OCI-LY3 (cell line): ENCODE results near the gene SVEP1.

ENCODE experiments used
- H2AFZ ChIP-seq: fragments of 200-600, 300-600 bp; shearing (Covaris generic); 2 replicates; pipeline ENCODE4 v1.6.0; 2014; ENCODE audit warnings: antibody characterized with exemption, low read depth, low read length
- H3K27ac ChIP-seq: fragments of 200-600, 300-600 bp; sonication (generic); 2 replicates; pipeline ENCODE4 v1.5.1; 2014; ENCODE audit warnings: mild to moderate bottlenecking, low read length, moderate library complexity, mixed read lengths
- H3K27me3 ChIP-seq: fragments of 200-600, 300-600 bp; sonication (generic); 2 replicates; pipeline ENCODE4 v1.6.1; 2014; ENCODE audit warnings: low read depth, low read length, mixed read lengths
- H3K36me3 ChIP-seq: fragments of 200-600, 300-600 bp; sonication (generic); replicated peaks from 2 replicates; pipeline ENCODE3; 2014; ENCODE audit warnings: low read depth, low read length, mixed read lengths
- H3K4me1 ChIP-seq: fragments of 300-600, 200-600 bp; sonication (generic); 2 replicates; pipeline ENCODE4 v1.6.1; 2014; ENCODE audit warnings: low read length, mixed read lengths
- H3K4me2 ChIP-seq: fragments of 200-600, 300-600 bp; sonication (generic); 2 replicates; pipeline ENCODE4 v1.6.1; 2014; ENCODE audit warnings: low read length, mixed read lengths
- H3K4me3 ChIP-seq: fragments of 300-600, 200-600 bp; sonication (generic); 2 replicates; pipeline ENCODE4 v1.5.1; 2014; ENCODE audit warnings: antibody characterized with exemption, mild to moderate bottlenecking, low read length, moderate library complexity
- H3K79me2 ChIP-seq: fragments of 300-600, 200-600 bp; shearing (Covaris generic); 2 replicates; pipeline ENCODE4 v1.6.1; 2014; ENCODE audit warnings: mild to moderate bottlenecking, low read length, mixed read lengths
- H3K9ac ChIP-seq: fragments of 300-600, 200-600 bp; shearing (Covaris generic); 2 replicates; pipeline ENCODE4 v1.6.0; 2014; ENCODE audit warnings: mild to moderate bottlenecking, low read length, moderate library complexity
- H3K9me3 ChIP-seq: fragments of 200-600, 300-600 bp; shearing (Covaris generic); 2 replicates; pipeline ENCODE4 v1.6.1; 2014; ENCODE audit warnings: low read length, mixed read lengths; ENCODE audit not compliant: insufficient read depth
- H4K20me1 ChIP-seq: fragments of 200-600, 300-600 bp; sonication (generic); 2 replicates; pipeline ENCODE4 v1.6.1; 2016; ENCODE audit warnings: low read length, mixed read lengths; ENCODE audit not compliant: insufficient read depth
- EZH2phosphoT487 ChIP-seq: fragments of 200-600 bp; shearing (Covaris generic); IDR thresholded peaks from 2 replicates; pipeline ENCODE4 v1.6.1; 2018; ENCODE audit warnings: antibody characterized with exemption, mixed run types, low read depth
- TF ChIP-seq, protein P1 (sequence below): fragments of 200-600, 300-600 bp; sonication (generic); IDR thresholded peaks from 2 replicates; pipeline ENCODE4 v1.5.1; 2014; ENCODE audit warnings: antibody characterized with exemption, low read length, low read depth

The SVEP1 gene

DNA sequence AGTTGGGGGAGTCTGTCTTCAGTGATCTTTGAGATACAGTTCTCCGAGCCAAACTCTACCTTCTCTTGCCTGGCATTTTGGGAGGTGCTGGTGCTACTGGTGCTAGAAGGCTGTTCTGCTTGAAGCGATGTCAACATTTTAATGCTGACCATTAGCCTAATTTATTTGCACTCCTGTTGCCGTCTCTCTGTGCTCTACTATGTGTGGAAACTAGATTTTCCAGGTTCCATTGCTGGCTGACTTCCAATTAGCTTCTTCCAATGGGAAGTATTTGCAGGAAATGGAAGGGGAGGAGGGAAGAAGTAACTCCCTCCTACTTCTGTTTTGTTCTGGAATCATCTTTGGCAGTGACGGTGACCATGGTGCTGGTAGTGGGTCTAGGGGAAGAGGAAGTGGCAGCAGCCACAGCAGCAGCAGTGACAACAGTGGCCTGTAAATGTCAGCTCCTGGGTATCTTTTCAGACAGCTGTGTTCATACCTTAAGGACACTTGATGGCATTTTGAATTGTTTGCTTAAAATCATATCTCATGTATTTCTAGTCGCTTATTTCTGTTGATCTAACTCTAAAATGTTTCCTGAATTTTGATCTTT lies 249.8 kb downstream of the SVEP1 start:
- Histone ChIP-seq H3K4me3 (no peak overlapping the region), H3K4me2 (no peak overlapping the region), H3K27ac (no peak overlapping the region), H3K9me3 (no peaks in the 10 kb centered on the region; the same call in 1 of the 2 replicates), H3K27me3 (no peaks in the 10 kb centered on the region), H3K79me2 (no peaks in the 10 kb centered on the region), H3K9ac (no peak overlapping the region), H3K4me1 (peaks cover 20% of the 10 kb centered on the region), H2AFZ (peak overlapping the region; percentile 11; the same call in 1 of the 2 replicates), H4K20me1 (no peaks in the 10 kb centered on the region), H3K36me3 (peaks cover 6% of the 10 kb centered on the region)
- TF ChIP-seq, protein P1, sequence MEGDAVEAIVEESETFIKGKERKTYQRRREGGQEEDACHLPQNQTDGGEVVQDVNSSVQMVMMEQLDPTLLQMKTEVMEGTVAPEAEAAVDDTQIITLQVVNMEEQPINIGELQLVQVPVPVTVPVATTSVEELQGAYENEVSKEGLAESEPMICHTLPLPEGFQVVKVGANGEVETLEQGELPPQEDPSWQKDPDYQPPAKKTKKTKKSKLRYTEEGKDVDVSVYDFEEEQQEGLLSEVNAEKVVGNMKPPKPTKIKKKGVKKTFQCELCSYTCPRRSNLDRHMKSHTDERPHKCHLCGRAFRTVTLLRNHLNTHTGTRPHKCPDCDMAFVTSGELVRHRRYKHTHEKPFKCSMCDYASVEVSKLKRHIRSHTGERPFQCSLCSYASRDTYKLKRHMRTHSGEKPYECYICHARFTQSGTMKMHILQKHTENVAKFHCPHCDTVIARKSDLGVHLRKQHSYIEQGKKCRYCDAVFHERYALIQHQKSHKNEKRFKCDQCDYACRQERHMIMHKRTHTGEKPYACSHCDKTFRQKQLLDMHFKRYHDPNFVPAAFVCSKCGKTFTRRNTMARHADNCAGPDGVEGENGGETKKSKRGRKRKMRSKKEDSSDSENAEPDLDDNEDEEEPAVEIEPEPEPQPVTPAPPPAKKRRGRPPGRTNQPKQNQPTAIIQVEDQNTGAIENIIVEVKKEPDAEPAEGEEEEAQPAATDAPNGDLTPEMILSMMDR, result no peak
- TF ChIP-seq EZH2phosphoT487, result no peak

DNA sequence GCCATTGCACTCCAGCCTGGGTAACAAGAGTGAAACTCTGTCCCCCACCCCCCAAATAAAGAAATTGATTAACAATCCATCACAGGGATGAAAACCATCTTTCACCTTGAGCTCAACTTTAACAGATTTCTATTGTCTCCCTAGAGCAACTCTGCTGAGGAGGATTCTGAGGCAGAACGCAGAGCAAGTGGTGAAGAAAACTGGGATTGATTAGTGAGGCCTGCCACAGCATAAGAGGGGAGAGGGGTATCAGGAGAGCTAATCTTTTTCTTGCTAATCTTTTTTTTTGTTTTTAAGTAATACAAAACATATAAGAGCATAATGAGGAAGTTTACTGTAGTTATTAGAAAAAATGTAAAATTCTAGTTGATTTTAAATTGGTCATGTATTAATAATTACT lies 250.8 kb downstream of the SVEP1 start:
- Histone ChIP-seq H3K4me2 (no peak overlapping the region), H3K27me3 (no peaks in the 10 kb centered on the region), H3K9me3 (no peaks in the 10 kb centered on the region; the same call in 1 of the 2 replicates), H3K4me3 (no peak overlapping the region), H3K79me2 (no peaks in the 10 kb centered on the region), H3K36me3 (peaks cover 6% of the 10 kb centered on the region), H2AFZ (no peak overlapping the region), H3K27ac (no peak overlapping the region), H4K20me1 (no peaks in the 10 kb centered on the region), H3K4me1 (peaks cover 10% of the 10 kb centered on the region), H3K9ac (no peak overlapping the region)
- TF ChIP-seq EZH2phosphoT487, result no peak
- TF ChIP-seq, protein P1, result no peak

DNA sequence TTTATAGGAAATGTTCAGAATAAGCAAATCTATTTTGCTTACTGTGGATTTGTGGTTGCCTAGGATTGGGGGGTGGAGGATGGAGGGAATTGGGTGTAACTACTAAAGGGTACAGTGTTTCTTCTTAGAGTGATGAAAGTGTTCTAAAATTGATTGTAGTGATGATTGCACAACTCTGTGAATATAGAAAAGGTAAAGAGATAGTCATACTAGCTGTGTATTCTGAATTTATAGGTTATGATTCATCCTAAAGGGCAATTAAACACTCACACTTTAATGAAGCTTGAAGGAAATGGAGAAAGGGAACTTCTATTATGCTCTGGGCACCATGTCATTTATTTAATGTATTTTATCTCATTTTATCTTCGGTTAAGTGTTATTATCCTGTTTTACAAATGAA lies 251.8 kb downstream of the SVEP1 start:
- peaks cover 5% of the 10 kb centered on the region; the same call in 1 of the 2 replicates for H3K4me1 ChIP-seq
- no peaks in the 10 kb centered on the region for H4K20me1 ChIP-seq
- no peak overlapping the region for H3K4me2 ChIP-seq
- no peak overlapping the region for H3K27ac ChIP-seq
- H2AFZ ChIP-seq, result no peak overlapping the region
- H3K36me3 ChIP-seq, result peaks cover 6% of the 10 kb centered on the region
- no peak overlapping the region for H3K9ac ChIP-seq
- no peaks in the 10 kb centered on the region for H3K79me2 ChIP-seq
- TF ChIP-seq, protein P1, result no peak
- no peak for TF ChIP-seq EZH2phosphoT487
- H3K27me3 ChIP-seq, result no peaks in the 10 kb centered on the region
- no peaks in the 10 kb centered on the region; the same call in 1 of the 2 replicates for H3K9me3 ChIP-seq
- no peak overlapping the region for H3K4me3 ChIP-seq

DNA sequence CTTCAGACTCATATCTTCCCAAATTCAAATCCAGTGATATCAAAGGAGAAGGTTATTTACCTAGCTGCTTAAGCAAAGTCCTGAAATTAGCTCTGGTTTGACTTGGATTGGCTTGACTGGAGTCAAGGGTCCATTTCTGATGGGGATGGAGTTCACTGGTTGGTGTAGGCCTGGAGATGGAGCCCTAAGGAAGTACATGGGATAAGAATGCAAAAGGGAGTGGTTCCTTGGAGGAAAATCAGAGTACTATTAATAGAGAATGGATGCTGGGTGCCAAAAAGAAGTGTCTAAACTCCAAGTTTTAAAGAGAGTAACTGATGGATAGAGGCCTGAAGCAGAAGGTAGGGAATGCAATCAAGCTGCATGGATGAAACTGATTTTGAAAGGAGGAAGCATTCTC lies 255.7 kb downstream of the SVEP1 start:
- H3K27me3 ChIP-seq, result no peaks in the 10 kb centered on the region
- no peak overlapping the region for H3K9ac ChIP-seq
- no peaks in the 10 kb centered on the region for H3K36me3 ChIP-seq
- no peak for TF ChIP-seq EZH2phosphoT487
- TF ChIP-seq, protein P1, result no peak
- peaks cover 13% of the 10 kb centered on the region for H3K4me1 ChIP-seq
- H3K4me2 ChIP-seq, result no peak overlapping the region
- no peaks in the 10 kb centered on the region for H3K79me2 ChIP-seq
- no peak overlapping the region for H3K4me3 ChIP-seq
- H4K20me1 ChIP-seq, result no peaks in the 10 kb centered on the region
- H3K27ac ChIP-seq, result no peak overlapping the region
- no peak overlapping the region for H2AFZ ChIP-seq
- H3K9me3 ChIP-seq, result no peaks in the 10 kb centered on the region
